IPS DF 6.9 (cell line): ENCODE data around the gene HIVEP1.

Source experiments
- DNase-seq: peaks from one replicate; pipeline ENCODE4 v3.0.0-alpha.2; 2013; ENCODE audit warnings: low read depth, low spot score
- H3K27ac ChIP-seq: one replicate; pipeline ENCODE4 v1.5.1; 2013; ENCODE audit warnings: low read length, control low read depth
- H3K27me3 ChIP-seq: 2 replicates; pipeline ENCODE4 v1.6.1; 2013; ENCODE audit warnings: mild to moderate bottlenecking, low read length; ENCODE audit not compliant: control insufficient read depth, insufficient read depth
- H3K36me3 ChIP-seq: 2 replicates; pipeline ENCODE4 v1.6.1; 2013; ENCODE audit warnings: low read length; ENCODE audit not compliant: control insufficient read depth, insufficient read depth
- H3K4me1 ChIP-seq: 2 replicates; pipeline ENCODE4 v1.6.1; 2013; ENCODE audit warnings: low read length; ENCODE audit not compliant: control insufficient read depth, insufficient read depth
- H3K4me3 ChIP-seq: 2 replicates; pipeline ENCODE4 v1.5.1; 2013; ENCODE audit warnings: mild to moderate bottlenecking, low read length
- H3K9me3 ChIP-seq: 2 replicates; pipeline ENCODE4 v1.6.1; 2013; ENCODE audit warnings: low read length, inconsistent platforms; ENCODE audit not compliant: control insufficient read depth, insufficient read depth
- WGBS: extraction: QIAGEN DNeasy Blood & Tissue Kit; methylation state at CpG from one replicate; pipeline ENCODE4 v1.1.7; 2013; ENCODE audit warnings: mixed read lengths, missing lambda C conversion rate; ENCODE audit not compliant: insufficient read length, insufficient coverage; 5-methylcytosine and 5-hydroxymethylcytosine counted together

HIVEP1 gene

DNA sequence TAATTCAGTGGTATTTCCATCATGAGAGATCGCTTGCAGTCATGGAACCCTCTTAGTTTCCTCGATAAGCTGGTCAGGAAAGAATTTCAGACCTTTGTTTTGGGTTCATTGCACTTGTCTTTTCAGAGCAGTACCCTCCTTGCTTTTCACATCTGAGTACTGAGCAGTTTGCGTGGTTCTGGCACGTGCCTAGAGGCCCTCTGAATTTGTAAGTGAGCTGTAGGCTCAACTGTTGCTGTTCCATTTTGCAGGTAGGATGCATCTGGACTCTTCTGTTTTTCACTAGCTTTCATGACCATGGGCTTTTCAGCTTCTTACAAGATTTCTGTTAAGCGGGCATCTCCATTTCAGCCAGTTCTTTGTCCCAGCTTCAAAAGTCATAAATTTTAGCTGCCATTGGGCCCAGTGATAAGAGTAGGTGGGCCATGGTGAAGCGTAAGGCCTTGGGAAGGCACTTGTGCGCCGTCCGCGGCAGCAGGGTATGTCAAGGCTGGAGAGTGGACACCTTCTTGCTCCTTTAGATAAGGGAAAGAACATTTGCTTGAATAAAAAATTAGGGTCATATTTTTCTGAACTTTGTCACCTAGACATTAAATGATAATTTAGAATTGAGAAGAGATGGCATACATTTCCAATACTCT, 35.8 kb downstream of the HIVEP1 start:
- Histone ChIP-seq H3K27ac (no peak overlapping the region), H3K9me3 (no peaks in the 10 kb centered on the region), H3K27me3 (no peaks in the 10 kb centered on the region), H3K4me1 (no peaks in the 10 kb centered on the region; the same call in 1 of the 2 replicates), H3K36me3 (no peaks in the 10 kb centered on the region), H3K4me3 (no peak overlapping the region)
- no CpG with 5 or more reads among the region's 10 CpGs for WGBS
- no peak for DNase-seq

DNA sequence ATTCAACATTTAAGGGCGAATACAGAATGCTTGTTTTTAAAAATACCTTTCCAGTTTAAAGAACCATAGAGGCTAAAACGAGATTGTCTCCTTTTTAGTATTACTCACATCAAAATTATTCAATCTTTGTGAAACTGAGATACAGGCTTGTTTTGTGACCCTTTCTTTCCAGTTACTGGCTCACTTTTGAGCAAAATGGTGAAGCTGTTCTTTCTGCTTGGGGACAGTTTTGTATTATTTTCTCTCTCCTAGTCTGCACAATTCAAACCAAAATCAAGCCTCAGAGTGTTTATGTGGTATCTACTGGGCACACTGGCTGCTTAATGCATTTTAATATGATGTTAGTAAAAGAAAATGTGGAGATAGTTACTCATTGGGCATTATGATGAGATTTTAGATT, 36.5 kb downstream of the HIVEP1 start:
- no peaks in the 10 kb centered on the region for H3K27me3 ChIP-seq
- no peak for DNase-seq
- H3K4me3 ChIP-seq, result no peak overlapping the region
- WGBS, result no CpG with 5 or more reads among the region's 2 CpGs
- H3K4me1 ChIP-seq, result no peaks in the 10 kb centered on the region; the same call in 1 of the 2 replicates
- H3K9me3 ChIP-seq, result no peaks in the 10 kb centered on the region
- H3K27ac ChIP-seq, result no peak overlapping the region
- H3K36me3 ChIP-seq, result no peaks in the 10 kb centered on the region

DNA sequence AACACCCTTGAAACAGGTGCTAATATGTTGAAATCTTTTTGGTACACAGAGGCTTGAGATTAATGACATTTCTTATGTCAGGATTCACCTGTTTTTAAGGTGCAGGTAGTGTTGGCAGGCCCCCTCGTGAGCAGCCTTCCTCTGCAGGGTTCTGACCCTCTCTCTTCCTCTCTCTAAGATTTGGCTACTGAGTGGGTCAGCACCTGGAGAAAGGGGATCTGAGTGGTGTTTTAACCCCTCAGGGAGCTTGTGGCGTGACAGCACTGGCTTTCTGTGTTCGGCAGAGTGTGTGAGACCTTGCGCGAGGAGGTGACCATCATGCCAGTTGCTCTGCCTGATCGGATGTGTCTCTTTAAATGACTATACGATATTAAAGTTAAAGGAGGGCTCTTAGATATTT, 37.1 kb downstream of the HIVEP1 start:
- DNase-seq, result no peak
- Histone ChIP-seq H3K4me1 (no peaks in the 10 kb centered on the region; the same call in 1 of the 2 replicates), H3K9me3 (no peaks in the 10 kb centered on the region), H3K4me3 (no peak overlapping the region), H3K27ac (no peak overlapping the region), H3K36me3 (no peaks in the 10 kb centered on the region), H3K27me3 (no peaks in the 10 kb centered on the region)
- WGBS, result no CpG with 5 or more reads among the region's 7 CpGs

DNA sequence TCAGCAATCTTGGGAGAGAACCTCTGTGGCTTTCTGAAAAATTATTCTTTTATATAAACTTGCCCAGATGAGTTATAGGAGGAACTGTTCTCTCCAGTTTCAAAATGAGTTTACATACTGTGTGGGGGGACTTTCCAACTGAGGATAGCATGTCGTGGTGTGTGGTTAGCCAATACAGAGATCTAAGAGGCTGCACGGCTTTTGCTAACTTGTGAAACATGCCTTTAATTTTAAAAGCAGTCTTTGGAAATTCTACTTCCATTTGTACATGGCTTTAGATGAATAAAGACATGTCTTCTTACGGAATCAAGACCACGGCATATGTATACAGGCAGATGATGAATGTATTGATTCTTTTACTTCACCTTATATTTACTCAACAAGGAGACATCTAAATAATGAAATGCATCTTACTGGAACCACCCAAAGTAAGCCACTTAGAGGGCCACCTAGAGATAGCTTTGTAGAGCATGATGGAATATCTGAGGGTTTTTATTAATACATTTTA, 39.8 kb downstream of the HIVEP1 start:
- Histone ChIP-seq H3K27me3 (no peaks in the 10 kb centered on the region), H3K4me3 (no peak overlapping the region), H3K4me1 (no peaks in the 10 kb centered on the region; the same call in 1 of the 2 replicates), H3K36me3 (no peaks in the 10 kb centered on the region), H3K9me3 (no peaks in the 10 kb centered on the region), H3K27ac (no peak overlapping the region)
- no peak for DNase-seq
- no CpG with 5 or more reads among the region's 4 CpGs for WGBS

DNA sequence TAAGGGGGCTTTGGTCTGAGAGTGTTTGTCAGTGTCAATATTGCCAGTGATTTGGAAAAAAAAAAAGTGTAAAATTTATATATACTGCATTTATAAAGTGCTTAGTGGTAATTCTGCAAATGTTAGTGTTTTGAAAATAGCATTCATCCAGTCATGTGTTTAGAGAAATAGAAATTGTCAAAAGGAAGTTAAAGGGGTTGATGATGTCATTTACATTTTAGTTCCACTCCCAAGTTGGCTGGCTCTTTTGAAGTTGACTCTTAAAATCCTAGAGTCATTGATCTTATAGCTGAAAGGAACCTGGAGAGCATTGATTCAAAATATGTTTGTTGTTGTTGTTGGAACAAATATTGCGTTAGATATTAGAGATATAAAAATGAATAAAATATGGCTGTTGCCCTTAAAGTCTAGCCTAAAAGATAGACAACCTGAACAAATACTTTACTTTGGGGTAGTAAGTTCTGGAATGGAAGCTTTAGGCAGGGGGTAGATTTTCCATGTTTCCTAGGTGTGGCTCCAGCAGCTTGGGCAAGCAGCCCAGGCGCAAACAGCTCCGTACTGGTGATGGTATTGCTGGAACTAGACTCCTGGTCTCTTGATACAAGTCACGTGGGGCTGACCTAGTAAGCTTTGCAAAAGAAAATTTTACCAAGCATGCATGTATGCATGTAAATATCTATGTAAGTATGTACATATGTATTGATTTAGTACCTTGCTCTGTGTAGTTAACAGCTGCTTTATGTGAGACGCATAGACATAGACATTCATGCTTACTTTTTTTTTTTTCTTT, 46.3 kb downstream of the HIVEP1 start:
- Histone ChIP-seq H3K27ac (no peak overlapping the region), H3K27me3 (no peaks in the 10 kb centered on the region), H3K9me3 (no peaks in the 10 kb centered on the region), H3K4me3 (no peak overlapping the region), H3K4me1 (no peaks in the 10 kb centered on the region), H3K36me3 (no peaks in the 10 kb centered on the region)
- DNase-seq, result no peak
- WGBS, result 100% methylated on average over 1 of the region's 5 CpGs

DNA sequence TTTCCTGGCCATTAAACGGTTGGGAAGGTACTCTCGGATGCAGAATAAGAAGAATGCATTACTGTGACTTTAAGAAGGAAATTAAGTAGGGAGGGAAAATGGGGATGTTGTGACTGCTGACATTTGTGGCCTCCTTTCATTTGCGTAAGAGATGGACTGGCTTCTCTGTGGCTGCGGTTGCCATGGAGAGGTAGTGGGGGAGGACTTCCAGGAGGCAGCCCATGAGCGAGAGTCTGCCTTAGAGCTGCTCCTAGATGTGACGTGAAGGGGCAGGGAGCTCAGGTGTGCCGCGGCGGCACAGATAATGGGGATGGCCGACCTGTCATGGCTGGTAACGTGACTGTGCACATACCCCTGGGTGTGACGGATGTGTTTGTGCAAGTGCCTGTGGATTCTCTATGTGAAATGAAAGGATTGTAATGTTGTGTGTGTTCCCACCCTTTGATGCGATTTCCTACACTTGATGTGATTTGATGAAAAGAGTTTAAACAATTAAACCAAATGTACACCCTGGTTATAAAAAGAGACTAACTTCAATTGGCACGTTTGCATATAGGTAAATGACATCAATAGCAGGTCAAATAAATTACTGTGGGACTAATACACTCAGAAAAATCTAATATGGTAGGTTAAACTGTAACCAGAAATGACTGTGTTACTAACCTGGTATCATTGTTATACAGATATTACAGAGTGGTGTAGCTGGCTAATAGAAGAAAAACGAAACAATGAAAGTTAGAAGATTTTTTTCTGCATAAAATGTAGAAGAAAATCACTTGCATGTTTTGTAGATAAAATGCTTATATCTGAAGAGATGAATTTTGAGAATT, 48.9 kb downstream of the HIVEP1 start:
- no peaks in the 10 kb centered on the region for H3K4me1 ChIP-seq
- peak; percentile 18 for DNase-seq
- no peaks in the 10 kb centered on the region for H3K36me3 ChIP-seq
- no peaks in the 10 kb centered on the region for H3K27me3 ChIP-seq
- H3K4me3 ChIP-seq, result no peak overlapping the region
- H3K9me3 ChIP-seq, result no peaks in the 10 kb centered on the region
- no peak overlapping the region for H3K27ac ChIP-seq
- WGBS, result no CpG with 5 or more reads among the region's 15 CpGs

DNA sequence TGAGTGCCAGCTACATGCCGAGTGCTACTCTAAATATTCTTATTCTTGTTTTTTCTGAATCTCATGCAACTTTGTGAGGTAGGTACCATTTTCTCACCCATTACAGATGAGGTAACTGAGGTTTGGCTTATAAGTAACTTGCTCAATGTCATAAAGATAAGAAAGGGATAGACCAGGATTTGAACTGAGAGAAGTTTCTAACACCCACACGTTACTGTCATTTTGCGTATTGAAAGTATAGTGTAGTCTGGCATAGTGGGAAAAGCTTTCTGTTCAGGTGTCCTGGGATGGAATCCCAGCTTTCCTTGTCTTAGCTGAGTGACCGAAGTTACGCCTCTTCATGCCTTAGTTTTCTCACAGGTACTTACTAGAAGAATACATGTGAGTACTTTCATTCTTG, 50.5 kb downstream of the HIVEP1 start:
- Histone ChIP-seq H3K36me3 (no peaks in the 10 kb centered on the region), H3K9me3 (no peaks in the 10 kb centered on the region), H3K27ac (no peak overlapping the region), H3K4me1 (no peaks in the 10 kb centered on the region), H3K4me3 (no peak overlapping the region), H3K27me3 (no peaks in the 10 kb centered on the region)
- WGBS, result no CpG with 5 or more reads among the region's 5 CpGs
- no peak for DNase-seq

DNA sequence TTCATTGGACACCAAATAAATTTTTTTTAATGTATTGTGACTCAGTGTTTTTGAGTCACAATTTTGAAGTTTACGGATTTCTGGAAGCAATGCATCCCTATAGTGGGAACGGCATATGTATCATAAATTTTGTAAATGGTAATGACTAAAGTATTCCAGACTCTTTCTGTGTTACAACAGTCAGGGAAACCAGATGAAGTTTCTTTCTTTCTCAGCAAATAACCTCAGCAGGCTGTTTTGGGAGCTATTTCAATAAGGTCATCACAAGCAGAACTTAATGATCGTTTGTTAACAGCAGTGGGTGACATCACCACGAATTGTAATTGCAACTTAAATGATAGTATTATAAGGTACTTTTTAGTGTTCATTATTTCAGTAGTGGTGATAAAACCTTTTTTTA, 52.0 kb downstream of the HIVEP1 start:
- WGBS, result no CpG with 5 or more reads among the region's 4 CpGs
- Histone ChIP-seq H3K36me3 (no peaks in the 10 kb centered on the region), H3K9me3 (no peaks in the 10 kb centered on the region), H3K27me3 (no peaks in the 10 kb centered on the region), H3K27ac (no peak overlapping the region), H3K4me3 (no peak overlapping the region), H3K4me1 (no peaks in the 10 kb centered on the region)
- DNase-seq, result no peak

DNA sequence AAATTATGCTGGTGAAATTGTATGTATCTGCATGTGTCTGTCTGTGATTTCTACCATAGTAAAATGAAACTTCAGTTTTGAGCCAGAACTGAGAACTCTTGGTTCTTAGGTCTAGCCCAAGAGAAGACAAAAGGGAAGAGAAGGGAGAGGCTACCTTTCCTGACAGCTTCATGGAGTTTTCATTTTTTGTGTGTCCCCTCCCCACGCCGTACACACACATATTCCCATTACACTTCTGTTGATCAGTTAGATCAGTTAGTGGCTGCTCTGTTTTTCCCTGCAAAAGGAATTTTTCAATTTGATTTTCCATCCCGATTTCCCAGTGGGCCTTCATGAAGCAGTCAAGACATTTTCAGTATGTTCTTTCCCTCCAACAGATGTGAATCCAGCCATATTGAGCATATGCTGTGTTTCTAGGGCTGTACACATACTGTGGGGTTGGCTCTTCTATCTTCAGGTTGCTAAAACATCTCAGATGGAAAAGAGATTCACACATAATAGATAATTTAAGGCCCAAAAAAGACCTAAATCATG, 52.5 kb downstream of the HIVEP1 start:
- no peak for DNase-seq
- no peaks in the 10 kb centered on the region for H3K4me1 ChIP-seq
- H3K27ac ChIP-seq, result no peak overlapping the region
- H3K36me3 ChIP-seq, result no peaks in the 10 kb centered on the region
- H3K9me3 ChIP-seq, result no peaks in the 10 kb centered on the region
- no peaks in the 10 kb centered on the region for H3K27me3 ChIP-seq
- H3K4me3 ChIP-seq, result no peak overlapping the region
- no CpG with 5 or more reads among the region's 3 CpGs for WGBS
